GM12874 (cell line): ENCODE results near the gene HEG1.

Experiments
- CTCF ChIP-seq: IDR thresholded peaks from 2 replicates; pipeline ENCODE4 v1.5.1; 2011; ENCODE audit warnings: low read depth, mild to moderate bottlenecking, control low read depth, low read length, moderate library complexity; ENCODE audit not compliant: insufficient read depth

HEG1 gene

GRCh38 chr3:124993466-124993865, 62.3 kb downstream of the HEG1 start:
- no peak for TF ChIP-seq CTCF

DNA sequence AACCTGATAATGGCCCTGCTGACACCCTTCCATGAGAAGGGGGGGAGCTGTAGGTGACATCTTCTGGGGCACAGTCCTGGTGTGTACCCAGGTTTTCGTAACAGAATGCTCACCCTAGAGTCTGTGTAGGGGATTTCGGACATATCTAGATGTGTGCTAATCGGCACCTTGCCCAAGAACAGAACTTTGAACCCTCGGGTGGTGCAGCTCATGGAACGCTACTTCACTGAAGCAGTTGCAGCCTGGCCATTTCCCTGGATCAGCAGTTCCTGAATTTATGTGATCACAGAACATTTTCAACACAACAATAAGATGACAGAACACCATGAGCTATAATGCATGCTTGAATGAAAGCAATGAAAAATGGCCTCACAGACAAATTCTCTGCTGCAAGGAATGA, 63.8 kb downstream of the HEG1 start:
- TF ChIP-seq CTCF: no peak

DNA sequence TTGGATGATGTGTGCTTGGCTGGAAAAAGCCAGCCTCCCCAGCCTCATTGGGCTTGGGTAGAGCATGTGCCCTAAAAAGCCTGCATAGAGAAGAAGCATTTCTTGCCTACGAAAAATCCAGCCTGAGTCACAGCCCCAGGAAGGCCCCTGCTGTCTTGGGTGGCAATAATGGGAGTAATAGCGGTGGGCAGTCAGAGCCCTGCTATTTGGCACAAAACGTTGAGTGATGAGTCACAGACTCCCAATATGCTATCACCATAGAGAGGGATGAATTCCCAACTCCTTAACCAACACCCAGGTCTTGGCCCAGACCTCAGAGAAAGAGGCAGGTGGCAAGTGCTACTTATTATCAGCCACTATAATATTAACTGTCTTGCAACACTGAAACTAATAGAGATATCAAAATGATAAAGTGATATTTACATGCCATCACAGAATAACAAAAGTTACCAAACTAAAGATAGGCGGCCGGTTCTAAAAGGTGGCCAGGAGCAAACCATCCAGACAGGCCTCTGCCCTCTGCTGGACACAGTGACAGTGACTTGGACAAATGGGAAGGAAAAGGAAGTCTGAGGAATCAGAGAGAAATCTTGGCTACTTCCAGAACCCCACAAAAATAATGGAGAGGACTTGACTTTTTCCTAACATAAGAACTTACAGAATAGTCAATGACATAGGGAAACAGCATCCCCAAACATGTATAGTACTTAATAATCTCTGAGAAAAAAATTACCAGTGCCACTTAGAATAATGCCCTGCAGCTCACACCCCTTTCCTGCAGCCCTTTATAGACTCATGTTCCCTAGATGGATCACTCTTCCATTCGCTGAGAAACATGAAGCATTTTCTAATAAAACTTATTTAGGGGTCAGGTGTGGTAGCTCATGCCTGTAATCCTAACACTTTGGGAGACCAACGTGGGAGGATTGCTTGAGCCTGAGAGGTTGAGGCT, 69.3 kb downstream of the HEG1 start:
- peak; percentile 26; the same call in 1 of the 2 replicates for TF ChIP-seq CTCF

DNA sequence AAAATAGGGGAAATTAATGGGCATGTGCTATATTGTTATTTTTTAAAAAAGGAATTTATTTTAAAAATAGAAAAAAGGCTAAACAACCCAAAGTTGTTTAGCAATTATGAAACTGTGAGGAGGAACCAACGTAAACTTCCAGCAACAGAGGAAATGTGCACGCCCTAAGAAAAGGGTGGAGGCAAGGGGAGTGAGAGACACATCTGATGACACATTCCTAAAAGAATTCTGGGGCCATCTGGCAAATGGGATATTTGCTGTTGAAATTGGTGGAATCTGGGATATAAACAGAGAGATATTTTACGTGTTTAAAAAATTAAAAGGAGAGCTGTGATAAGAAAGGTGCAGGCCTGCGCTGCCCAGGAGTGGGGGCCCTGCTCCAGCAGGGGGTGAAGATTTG, 70.4 kb downstream of the HEG1 start:
- no peak for TF ChIP-seq CTCF

GRCh38 chr3:124984754-124985153, 71.0 kb downstream of the HEG1 start:
- TF ChIP-seq CTCF: no peak

DNA sequence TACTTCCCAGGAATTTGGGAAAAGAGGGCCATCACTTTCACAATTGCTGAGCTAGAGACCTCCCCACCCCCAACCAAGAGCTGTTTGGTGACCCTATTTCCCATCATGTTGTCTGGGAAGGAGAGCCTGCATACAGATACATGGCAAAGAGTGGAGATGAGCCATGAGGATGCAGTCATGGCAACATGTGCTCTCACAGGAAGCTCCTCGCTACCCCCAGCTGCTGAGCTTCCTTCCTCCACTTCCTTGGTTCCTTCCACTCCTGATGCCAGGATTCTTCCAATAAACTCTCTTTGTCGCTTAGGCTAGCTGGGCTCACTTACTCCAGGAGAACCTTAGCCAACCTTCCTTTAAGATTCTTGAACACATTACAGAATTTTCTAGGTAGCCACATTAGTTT, 72.9 kb downstream of the HEG1 start:
- TF ChIP-seq CTCF: no peak

DNA sequence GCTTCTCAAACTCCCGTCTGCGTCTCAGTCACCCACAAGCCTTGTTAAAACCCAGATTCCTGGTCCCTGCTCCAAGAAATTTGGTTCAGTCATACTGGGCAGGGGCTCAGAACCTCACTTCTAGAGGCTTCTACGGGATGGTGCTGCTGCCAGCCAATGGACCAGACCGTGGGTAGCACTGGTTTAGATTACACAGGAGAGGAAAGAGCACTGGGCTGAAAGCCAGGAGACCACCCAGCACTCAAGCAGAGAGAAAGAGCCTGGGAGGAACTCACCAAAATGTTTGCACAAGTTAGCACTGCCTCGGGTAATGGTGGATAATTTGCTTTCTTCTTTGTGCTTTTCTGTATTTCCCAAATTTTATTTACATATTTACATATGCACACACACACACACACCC, 74.3 kb downstream of the HEG1 start:
- TF ChIP-seq CTCF: no peak
